ENCODE measurements around the gene CLDN7.

DNA sequence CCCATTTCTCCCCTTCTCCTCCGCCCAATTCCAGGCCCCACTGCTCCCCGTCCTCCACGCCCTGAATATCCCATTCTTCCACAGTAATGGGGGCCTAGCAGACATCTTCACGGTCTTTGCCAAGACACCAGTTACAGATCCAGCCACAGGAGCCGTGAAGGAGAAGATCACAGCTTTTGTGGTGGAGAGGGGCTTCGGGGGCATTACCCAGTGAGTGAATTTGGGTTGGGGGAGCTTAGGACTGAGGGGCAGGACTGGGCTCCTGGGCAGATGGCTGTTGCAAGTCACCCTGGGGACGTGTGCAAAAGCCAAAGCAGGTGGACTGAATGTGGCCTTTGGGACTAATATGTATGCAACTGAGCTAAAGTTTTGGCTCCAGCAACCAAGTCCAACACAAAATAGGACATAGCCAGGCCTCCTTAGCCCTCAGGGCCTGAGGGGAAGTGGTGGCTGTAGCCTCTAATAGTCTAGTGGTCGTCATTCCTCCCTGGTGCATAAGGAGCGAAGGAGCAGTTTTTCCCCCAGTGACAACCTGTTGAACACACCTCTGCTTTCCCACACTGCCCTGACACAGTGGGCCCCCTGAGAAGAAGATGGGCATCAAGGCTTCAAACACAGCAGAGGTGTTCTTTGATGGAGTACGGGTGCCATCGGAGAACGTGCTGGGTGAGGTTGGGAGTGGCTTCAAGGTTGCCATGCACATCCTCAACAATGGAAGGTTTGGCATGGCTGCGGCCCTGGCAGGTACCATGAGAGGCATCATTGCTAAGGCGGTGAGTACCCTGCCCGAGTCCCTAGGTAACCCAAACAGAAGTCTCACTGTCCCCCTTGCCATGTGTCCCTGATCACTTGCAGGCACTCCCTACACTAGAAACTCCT lies 39.9 kb downstream of the CLDN7 start:
- TF ChIP-seq POLR2A (IDR thresholded peaks at IDR 0.05), result no peak
- TF ChIP-seq, protein P1, sequence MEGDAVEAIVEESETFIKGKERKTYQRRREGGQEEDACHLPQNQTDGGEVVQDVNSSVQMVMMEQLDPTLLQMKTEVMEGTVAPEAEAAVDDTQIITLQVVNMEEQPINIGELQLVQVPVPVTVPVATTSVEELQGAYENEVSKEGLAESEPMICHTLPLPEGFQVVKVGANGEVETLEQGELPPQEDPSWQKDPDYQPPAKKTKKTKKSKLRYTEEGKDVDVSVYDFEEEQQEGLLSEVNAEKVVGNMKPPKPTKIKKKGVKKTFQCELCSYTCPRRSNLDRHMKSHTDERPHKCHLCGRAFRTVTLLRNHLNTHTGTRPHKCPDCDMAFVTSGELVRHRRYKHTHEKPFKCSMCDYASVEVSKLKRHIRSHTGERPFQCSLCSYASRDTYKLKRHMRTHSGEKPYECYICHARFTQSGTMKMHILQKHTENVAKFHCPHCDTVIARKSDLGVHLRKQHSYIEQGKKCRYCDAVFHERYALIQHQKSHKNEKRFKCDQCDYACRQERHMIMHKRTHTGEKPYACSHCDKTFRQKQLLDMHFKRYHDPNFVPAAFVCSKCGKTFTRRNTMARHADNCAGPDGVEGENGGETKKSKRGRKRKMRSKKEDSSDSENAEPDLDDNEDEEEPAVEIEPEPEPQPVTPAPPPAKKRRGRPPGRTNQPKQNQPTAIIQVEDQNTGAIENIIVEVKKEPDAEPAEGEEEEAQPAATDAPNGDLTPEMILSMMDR (IDR thresholded peaks at IDR 0.05), result no peak

Data from testis (tissue), 2 donors.